Liver (tissue), 9 donors: ENCODE results near the gene ALG3. TPM values are rescaled to one million over a fixed set of nuclear protein-coding genes. Genes with fewer than 3 reads are reported as not detected.

ENCODE experiments used
- DNase-seq: peaks from one replicate; pipeline ENCODE4 v3.0.0-alpha.2; 2017; ENCODE audit warnings: low spot score
- H3K27ac ChIP-seq, 2 donors: one replicate each; pipeline ENCODE4 v1.7.0; 2013; ENCODE audit warnings: inconsistent platforms in 2 of 2, low read length in 2 of 2, control low read depth in 1 of 2, low read depth in 1 of 2, mild to moderate bottlenecking in 1 of 2
- H3K27me3 ChIP-seq, 4 donors: one replicate each; pipeline versions ENCODE4 v1.6.1 to v1.7.0; 2013; ENCODE audit warnings: low read length in 3 of 4, inconsistent platforms in 1 of 4, mild to moderate bottlenecking in 1 of 4, moderate library complexity in 1 of 4; ENCODE audit not compliant: control insufficient read depth in 4 of 4, insufficient read depth in 4 of 4
- H3K36me3 ChIP-seq, 4 donors: one replicate each; pipeline versions ENCODE4 v1.6.1 to v1.7.0; 2013; ENCODE audit warnings: low read length in 3 of 4, mild to moderate bottlenecking in 3 of 4, low read depth in 1 of 4, moderate library complexity in 1 of 4; ENCODE audit not compliant: control insufficient read depth in 4 of 4, insufficient read depth in 3 of 4
- H3K4me1 ChIP-seq, 4 donors: one replicate each; pipeline versions ENCODE4 v1.6.1 to v1.7.0; 2013; ENCODE audit warnings: low read length in 3 of 4, mild to moderate bottlenecking in 3 of 4, moderate library complexity in 1 of 4; ENCODE audit not compliant: control insufficient read depth in 4 of 4, insufficient read depth in 4 of 4
- H3K4me3 ChIP-seq, 3 donors: one replicate each; pipeline versions ENCODE4 v1.6.1 to v1.7.0; 2013; ENCODE audit warnings: low read length in 3 of 3, control low read depth in 1 of 3, low read depth in 1 of 3, mild to moderate bottlenecking in 1 of 3
- H3K9ac ChIP-seq, 2 donors: one replicate each; pipeline ENCODE4 v1.7.0; 2013; ENCODE audit warnings: low read length in 2 of 2, mild to moderate bottlenecking in 2 of 2, moderate library complexity in 2 of 2, control low read depth in 1 of 2, low read depth in 1 of 2
- H3K9me3 ChIP-seq, 4 donors: one replicate each; pipeline versions ENCODE4 v1.6.1 to v1.7.0; 2013; ENCODE audit warnings: low read length in 3 of 4; ENCODE audit not compliant: control insufficient read depth in 4 of 4
- CTCF ChIP-seq: fragments of 150-350 bp; IDR thresholded peaks from 2 replicates; pipeline ENCODE4 v1.5.1; 2017; ENCODE audit warnings: improper control_type of control experiment, low read depth, low read length; ENCODE audit not compliant: missing input control
- FOXA1 ChIP-seq: IDR thresholded peaks from 2 replicates; pipeline ENCODE4 v1.6.1; 2016; ENCODE audit warnings: antibody characterized with exemption
- JUND ChIP-seq, 2 donors: IDR thresholded peaks; 2 replicates each; pipeline ENCODE4 v1.6.1; 2016; ENCODE audit warnings: antibody characterized with exemption in 2 of 2
- NR2F2 ChIP-seq: IDR thresholded peaks from 2 replicates; pipeline ENCODE4 v1.6.1; 2016; ENCODE audit warnings: antibody characterized with exemption
- REST ChIP-seq: IDR thresholded peaks from 2 replicates; pipeline ENCODE4 v1.6.1; 2016; ENCODE audit warnings: antibody characterized with exemption, mild to moderate bottlenecking
- RXRA ChIP-seq, 2 donors: IDR thresholded peaks; 2 replicates each; pipeline ENCODE4 v1.6.1; 2017 to 2018; ENCODE audit warnings: antibody characterized with exemption in 2 of 2, mild to moderate bottlenecking in 1 of 2
- SP1 ChIP-seq: IDR thresholded peaks from 2 replicates; pipeline ENCODE4 v1.6.1; 2018; ENCODE audit warnings: antibody characterized with exemption, mild to moderate bottlenecking
- TAF1 ChIP-seq: conservative IDR thresholded peaks from 2 replicates; pipeline ENCODE4 v1.6.1; 2016; ENCODE audit warnings: antibody characterized with exemption, mild to moderate bottlenecking
- WGBS: extraction: QIAGEN DNeasy Blood & Tissue Kit; methylation state at CpG from one replicate; pipeline ENCODE4 v1.1.7; 2013; 5-methylcytosine and 5-hydroxymethylcytosine counted together
- polyA plus RNA-seq, 2 donors: library from polyadenylated mRNA; stranded (reverse) in 1 of 2; unstranded in 1 of 2; fragments of 200-250 nt in 1 of 2; fragments of >200 nt in 1 of 2; fragmentation: Nextera tagmentation in 1 of 2; extraction: Ambion mirVana in 1 of 2; gene quantifications; one replicate each; pipeline versions ENCODE4 v1.2.1 to v1.2.3, GENCODE V29; 2013 to 2015
- total RNA-seq, 2 donors: library from RNA; depleted of rRNA; stranded (reverse); fragments of >200 nt; gene quantifications; one replicate each; pipeline ENCODE4 v1.2.3, GENCODE V29; 2014
- donor health status: healthy.
- donor health status: healthy.
- donor health status: healthy.
- donor health status: healthy.
- donor health status: healthy.

The ALG3 gene
- total and polyA plus RNA-seq, 4 donors: 27.7 to 78.6 (median 64.5) TPM

- Histone ChIP-seq H3K36me3 (peaks cover 0 to 10% (median 4%) of the 10 kb centered on the region in 4 donors), H3K9me3 (no peaks in the 10 kb centered on the region), H3K27me3 (peaks cover 0 to 2% (median 0%) of the 10 kb centered on the region in 4 donors), H3K4me3 (no peak overlapping the region), H3K9ac (no peak overlapping the region), H3K27ac (no peak overlapping the region), H3K4me1 (peaks cover 9 to 19% (median 15%) of the 10 kb centered on the region in 4 donors)
- WGBS: 75% methylated on average over 13 of the region's 13 CpGs
- TF ChIP-seq TAF1 (no peak), FOXA1 (no peak), JUND (IDR thresholded peaks at IDR 0.05) (no peak), REST (no peak)
- no peak for DNase-seq
Measured at GRCh38 chr3:184238246-184238818, 10.4 kb downstream of the ALG3 start.

GRCh38 chr3:184237807-184238206 is 11.0 kb downstream of the ALG3 start:
- no peak overlapping the region for H3K27ac ChIP-seq
- DNase-seq: no peak
- H3K36me3 ChIP-seq: peaks cover 0 to 5% (median 1%) of the 10 kb centered on the region in 4 donors
- peaks cover 0 to 4% (median 0%) of the 10 kb centered on the region in 4 donors for H3K27me3 ChIP-seq
- no peak for TF ChIP-seq RXRA (IDR thresholded peaks at IDR 0.05)
- WGBS: 60% methylated on average over 1 of the region's 1 CpG
- peaks cover 9 to 18% (median 15%) of the 10 kb centered on the region in 4 donors for H3K4me1 ChIP-seq
- H3K4me3 ChIP-seq: no peak overlapping the region
- no peaks in the 10 kb centered on the region for H3K9me3 ChIP-seq
- H3K9ac ChIP-seq: no peak overlapping the region

GRCh38 chr3:184237211-184237610 is 11.6 kb downstream of the ALG3 start:
- TF ChIP-seq JUND (IDR thresholded peaks at IDR 0.05) (no peak), SP1 (no peak), CTCF (no peak), RXRA (IDR thresholded peaks at IDR 0.05) (no peak), NR2F2 (no peak)
- Histone ChIP-seq H3K4me3 (no peak overlapping the region), H3K36me3 (no peaks in the 10 kb centered on the region), H3K4me1 (peaks cover 9 to 12% (median 11%) of the 10 kb centered on the region in 4 donors), H3K27ac (no peak overlapping the region), H3K27me3 (peaks cover 0 to 5% (median 0%) of the 10 kb centered on the region in 4 donors), H3K9me3 (no peaks in the 10 kb centered on the region), H3K9ac (no peak overlapping the region)
- DNase-seq: no peak
- 84% methylated on average over 7 of the region's 7 CpGs for WGBS
